IMR-90 (cell line): ENCODE data around the gene ERICH6B. TPM values are rescaled to one million over a fixed set of nuclear protein-coding genes. Genes with fewer than 3 reads are reported as not detected.

ENCODE experiments used
- ATAC-seq: fragments of 200-7000 bp; cut with Tn5 transposase; 2 replicates; pipeline ENCODE4 v1.9.1; 2020; ENCODE audit warnings: low read depth, mild to moderate bottlenecking, moderate library complexity
- BruUV-seq: library from RNA; stranded (reverse); fragments of 400-500 nt; replicated peaks from 2 replicates; lab custom pipeline; 2021; lab: Mats Ljungman, UMichigan
- CTCF ChIA-PET: fragments of 300-600 bp; formaldehyde crosslinking; extraction: SDS; loops from one replicate; lab custom pipeline; 2021; ENCODE audit warnings: antibody characterized with exemption; lab: Yijun Ruan, JAX
- POLR2A ChIA-PET: fragments of 300-600 bp; sonication (Branson Sonifier 250); formaldehyde crosslinking; loops from one replicate; lab custom pipeline; 2022; ENCODE audit warnings: antibody characterized with exemption; ENCODE audit not compliant: unreplicated experiment; lab: Charles Lee
- DNase-seq: peaks from one replicate; pipeline ENCODE4 v3.0.0; 2013
- H2AFZ ChIP-seq: replicated peaks from 2 replicates; pipeline ENCODE3; 2013; ENCODE audit warnings: low read length, mild to moderate bottlenecking; ENCODE audit not compliant: poor library complexity
- H2AK5ac ChIP-seq: 2 replicates; pipeline ENCODE4 v1.6.1; 2013; ENCODE audit warnings: low read depth, low read length, inconsistent platforms
- H2AK9ac ChIP-seq: replicated peaks from 2 replicates; pipeline ENCODE3; 2013; ENCODE audit warnings: mild to moderate bottlenecking, low read depth, low read length, moderate library complexity; ENCODE audit not compliant: poor library complexity
- H2BK120ac ChIP-seq: 2 replicates; pipeline ENCODE4 v1.6.1; 2013; ENCODE audit warnings: low read depth, low read length, inconsistent platforms
- H2BK15ac ChIP-seq: 3 replicates; pipeline ENCODE4 v1.6.1; 2013; ENCODE audit warnings: low read depth, low read length, inconsistent platforms
- H2BK20ac ChIP-seq: 2 replicates; pipeline ENCODE4 v1.6.1; 2013; ENCODE audit warnings: low read depth, mild to moderate bottlenecking, inconsistent platforms, low read length, moderate library complexity
- H2BK5ac ChIP-seq: 2 replicates; pipeline ENCODE4 v1.6.1; 2013; ENCODE audit warnings: mild to moderate bottlenecking, low read depth, low read length, inconsistent platforms; ENCODE audit not compliant: poor library complexity, severe bottlenecking
- H3K14ac ChIP-seq: replicated peaks from 2 replicates; pipeline ENCODE4 v1.6.1; 2013; ENCODE audit warnings: low read depth, low read length, inconsistent platforms
- H3K18ac ChIP-seq: 2 replicates; pipeline ENCODE4 v1.6.1; 2013; ENCODE audit warnings: low read depth, low read length, control low read depth
- H3K23ac ChIP-seq: 2 replicates; pipeline ENCODE4 v1.6.1; 2013; ENCODE audit warnings: low read depth, low read length, inconsistent platforms
- H3K27ac ChIP-seq: 2 replicates; pipeline ENCODE4 v1.5.1; 2013; ENCODE audit warnings: mild to moderate bottlenecking, control low read depth, low read length; ENCODE audit not compliant: insufficient read depth
- H3K27me3 ChIP-seq: 2 replicates; pipeline ENCODE4 v1.6.1; 2013; ENCODE audit warnings: low read length; ENCODE audit not compliant: control insufficient read depth, insufficient read depth
- H3K36me3 ChIP-seq: 2 replicates; pipeline ENCODE4 v1.6.1; 2013; ENCODE audit warnings: low read length, mixed read lengths; ENCODE audit not compliant: control insufficient read depth, insufficient read depth
- H3K4ac ChIP-seq: 2 replicates; pipeline ENCODE4 v1.6.1; 2013; ENCODE audit warnings: low read depth, low read length, inconsistent platforms
- H3K4me1 ChIP-seq: 2 replicates; pipeline ENCODE4 v1.6.1; 2013; ENCODE audit warnings: low read length, mixed read lengths; ENCODE audit not compliant: control insufficient read depth, insufficient read depth
- H3K4me2 ChIP-seq: 2 replicates; pipeline ENCODE4 v1.6.1; 2013; ENCODE audit warnings: low read depth, mild to moderate bottlenecking, control low read depth, low read length, moderate library complexity
- H3K4me3 ChIP-seq: 2 replicates; pipeline ENCODE4 v1.5.1; 2013; ENCODE audit warnings: low read depth, mild to moderate bottlenecking, control low read depth, low read length, moderate library complexity; ENCODE audit not compliant: insufficient read depth
- H3K56ac ChIP-seq: 2 replicates; pipeline ENCODE4 v1.6.1; 2013; ENCODE audit warnings: low read length, inconsistent platforms; ENCODE audit not compliant: insufficient read depth; ENCODE audit errors: extremely low read depth
- H3K79me1 ChIP-seq, 2 experiments: 2 replicates each; pipeline ENCODE4 v1.6.1; 2013; ENCODE audit warnings: low read length in 2 of 2, inconsistent platforms in 1 of 2, low read depth in 1 of 2
- H3K9ac ChIP-seq: 2 replicates; pipeline ENCODE4 v1.6.1; 2013; ENCODE audit warnings: low read depth, low read length, control low read depth
- H3K9me1 ChIP-seq: 2 replicates; pipeline ENCODE4 v1.6.1; 2013; ENCODE audit warnings: low read length, inconsistent platforms; ENCODE audit not compliant: insufficient read depth
- H3K9me3 ChIP-seq: 2 replicates; pipeline ENCODE4 v1.6.1; 2013; ENCODE audit warnings: low read length; ENCODE audit not compliant: control insufficient read depth, insufficient read depth
- H4K20me1 ChIP-seq: 2 replicates; pipeline ENCODE4 v1.6.1; 2013; ENCODE audit warnings: low read length, inconsistent platforms; ENCODE audit not compliant: insufficient read depth
- H4K5ac ChIP-seq: 2 replicates; pipeline ENCODE4 v1.6.1; 2013; ENCODE audit warnings: mild to moderate bottlenecking, low read depth, low read length, control low read depth
- H4K8ac ChIP-seq, 2 experiments: 2 replicates each; pipeline ENCODE4 v1.6.1; 2013; ENCODE audit warnings: low read depth in 2 of 2, low read length in 2 of 2, control low read depth in 1 of 2, inconsistent platforms in 1 of 2
- H4K91ac ChIP-seq: 2 replicates; pipeline ENCODE4 v1.6.1; 2013; ENCODE audit warnings: low read depth, low read length, inconsistent platforms; ENCODE audit not compliant: insufficient read depth
- FOS ChIP-seq: fragments of 150-350 bp; IDR thresholded peaks from 2 replicates; pipeline ENCODE4 v1.6.1; 2016; ENCODE audit warnings: low read depth, low read length
- NFE2L2 ChIP-seq: fragments of 150-350 bp; IDR thresholded peaks from 2 replicates; pipeline ENCODE4 v1.6.1; 2016; ENCODE audit warnings: low read depth, mild to moderate bottlenecking, low read length
- RAD21 ChIP-seq: IDR thresholded peaks from 2 replicates; pipeline ENCODE4 v1.6.1; 2012; ENCODE audit warnings: low read length, improper control_type of control experiment
- WGBS, 2 experiments: methylation state at CpG; one replicate each; pipeline versions ENCODE4 v1.1.5 to v1.1.7; 2013; ENCODE audit warnings: missing lambda C conversion rate in 2 of 2; ENCODE audit not compliant: insufficient read length in 1 of 2; ENCODE audit errors: extremely low coverage in 2 of 2; 5-methylcytosine and 5-hydroxymethylcytosine counted together
- dilution Hi-C: fragments of 300-500 bp; cut with HindIII; formaldehyde crosslinking; loops from one replicate; pipeline ENCODE4 v1.14.3; 2018; ENCODE audit warnings: low sequenced_read_pairs; ENCODE audit not compliant: unreplicated experiment
- in situ Hi-C: fragments of 300-500 bp; cut with MboI; formaldehyde crosslinking; loops from 3 replicates; pipeline ENCODE4 v1.14.3; 2019; ENCODE audit warnings: low sequenced_read_pairs, inconsistent platforms, mixed read lengths
- intact Hi-C: fragments of 100-400 bp; cut with micrococcal nuclease; formaldehyde crosslinking; loops from 2 replicates; pipeline ENCODE4 v1.10.0; 2022
- polyA plus RNA-seq, 3 experiments: library from polyadenylated mRNA; depleted of rRNA; stranded (reverse); fragments of >200 nt; gene quantifications; 2 replicates each; pipeline ENCODE4 v1.2.3, GENCODE V29; 2012; ENCODE audit warnings: low replicate concordance in 1 of 3
- total RNA-seq: library from RNA; depleted of rRNA; stranded (reverse); fragments of >200 nt; gene quantifications from 2 replicates; pipeline ENCODE4 v1.2.3, GENCODE V29; 2012

The ERICH6B gene
- total and polyA plus RNA-seq, 2 of the 4 experiments (the other 2 are of a cell fraction) = not detected

- dilution Hi-C loops (no loop called here), intact Hi-C loops (no loop called here), in situ Hi-C loops (no loop called here)
- no peak overlapping the region for H3K4me3 ChIP-seq
- WGBS, 2 experiments = no CpG with 5 or more reads among the region's 4 CpGs
- H3K4me2 ChIP-seq = no peak overlapping the region
- no peak overlapping the region for H3K9ac ChIP-seq
- no peaks in the 10 kb centered on the region for H4K20me1 ChIP-seq
- no peak overlapping the region for H2BK120ac ChIP-seq
- peaks cover 3 to 32% of the 10 kb centered on the region in 2 experiments; a peak in 2 of 4 replicates for H3K79me1 ChIP-seq
- H3K9me1 ChIP-seq = peaks cover 8% of the 10 kb centered on the region; the same call in 1 of the 2 replicates
- no peak overlapping the region for H3K18ac ChIP-seq
- H4K91ac ChIP-seq = no peak overlapping the region
- TF ChIP-seq RAD21 (no peak), FOS (no peak), NFE2L2 (no peak)
- no peak overlapping the region for H4K5ac ChIP-seq
- no peak overlapping the region for H2BK5ac ChIP-seq
- H3K27ac ChIP-seq = no peak overlapping the region
- H3K23ac ChIP-seq = no peak overlapping the region
- H3K4ac ChIP-seq = no peak overlapping the region
- no peak overlapping the region for H4K8ac ChIP-seq
- ATAC-seq (no peak), DNase-seq (no peak)
- H2AK9ac ChIP-seq = no peak overlapping the region
- H3K9me3 ChIP-seq = no peaks in the 10 kb centered on the region
- no peak overlapping the region for H3K56ac ChIP-seq
- no peak overlapping the region for H2AK5ac ChIP-seq
- no peak overlapping the region for H2BK15ac ChIP-seq
- H3K4me1 ChIP-seq = peaks cover 12% of the 10 kb centered on the region
- ChIA-PET POLR2A (no interaction called here), CTCF (no interaction called here)
- no peak overlapping the region for H2AFZ ChIP-seq
- H3K36me3 ChIP-seq = peaks cover 22% of the 10 kb centered on the region
- no TSS peak for BruUV-seq
- 0 out of 2 replicates have a peak overlapping the region, but pooled peaks have one; percentile 8 for H3K14ac ChIP-seq
- no peaks in the 10 kb centered on the region for H3K27me3 ChIP-seq
- H2BK20ac ChIP-seq = no peak overlapping the region
Observed at GRCh38 chr13:45519493-45519892, 96.0 kb downstream of the ERICH6B start.
